ENCODE data around the gene VPS39. TPM values are rescaled to one million over a fixed set of nuclear protein-coding genes. Genes with fewer than 3 reads are reported as not detected.

VPS39 gene
- total and polyA plus RNA-seq, 2 of the 8 experiments (the other 6 are each of a cell fraction or from before 2014, with no cell fraction given): 34.4 to 36.6 TPM

- Histone ChIP-seq H2BK12ac (ENCODE audit: low read depth, low read length) (no peak overlapping the region), H3K27ac (ENCODE audit: low read depth, low read length) (no peak overlapping the region), H3K36me3 (ENCODE audit: control insufficient read depth in 2 of 4, insufficient read depth in 4 of 4, low read length in 3 of 4) (peaks cover 8 to 56% (median 30%) of the 10 kb centered on the region in 4 experiments; a peak in 7 of 8 replicates), H3K23ac (ENCODE audit: insufficient read length) (no peak overlapping the region), H4K5ac (ENCODE audit: insufficient read length, low read depth, low read length) (no peak overlapping the region), H4K91ac (replicated peaks; ENCODE audit: insufficient read length, low read length) (no peak overlapping the region), H3K18ac (ENCODE audit: extremely low read depth, low read length) (no peak overlapping the region), H2BK5ac (ENCODE audit: low read depth, low read length) (no peak overlapping the region), H3K4ac (replicated peaks; ENCODE audit: insufficient read length, low read depth, low read length) (no peak overlapping the region), H3K79me2 (ENCODE audit: control insufficient read depth in 1 of 2, insufficient read depth in 2 of 2, low read length in 2 of 2) (no peaks in the 10 kb centered on the region), H3K56ac (replicated peaks; ENCODE audit: insufficient read length, low read depth, low read length) (no peak overlapping the region), H3K27me3 (replicated peaks in 1 of 4; ENCODE audit: control insufficient read depth in 3 of 4, extremely low read depth in 1 of 4, insufficient read depth in 3 of 4, low read length in 3 of 4) (no peaks in the 10 kb centered on the region), H2BK20ac (ENCODE audit: low read length) (no peak overlapping the region), H3K23me2 (ENCODE audit: low read depth, low read length) (no peaks in the 10 kb centered on the region), H4K8ac (ENCODE audit: extremely low read depth, insufficient read depth, low read length) (no peak overlapping the region), H3K14ac (ENCODE audit: insufficient read length) (no peak overlapping the region), H3K4me1 (replicated peaks in 1 of 4; ENCODE audit: control insufficient read depth in 3 of 4, insufficient read depth in 4 of 4, low read length in 3 of 4) (no peaks in the 10 kb centered on the region), H3K4me2 (ENCODE audit: insufficient read depth in 1 of 2, low read depth in 2 of 2, low read length in 2 of 2) (no peak overlapping the region), H2AFZ (ENCODE audit: low read length) (no peak overlapping the region), H3K9ac (replicated peaks in 1 of 4; ENCODE audit: extremely low read depth in 1 of 4, low read depth in 3 of 4, low read length in 3 of 4) (no peak overlapping the region), H2AK5ac (ENCODE audit: low read depth, low read length) (no peak overlapping the region), H3K9me3 (ENCODE audit: insufficient read depth in 2 of 2, low read depth in 1 of 2, low read length in 1 of 2) (no peaks in the 10 kb centered on the region), H4K20me1 (replicated peaks in 1 of 2; ENCODE audit: control insufficient read depth in 1 of 2, insufficient read depth in 2 of 2, low read length in 2 of 2) (no peaks in the 10 kb centered on the region), H3K4me3 (ENCODE audit: extremely low read depth in 1 of 4, insufficient read depth in 2 of 4, low read depth in 3 of 4, low read length in 4 of 4) (no peak overlapping the region), H2BK15ac (ENCODE audit: low read length) (no peak overlapping the region), H2BK120ac (replicated peaks; ENCODE audit: low read depth, low read length) (no peak overlapping the region), H3K79me1 (ENCODE audit: low read depth, low read length) (no peaks in the 10 kb centered on the region)
- FAIRE-seq (no peak), DNase-seq (ENCODE audit: low read depth in 1 of 2, low spot score in 2 of 2) (no peak)
- 95% methylated on average over 4 of the region's 4 CpGs; no CpG with 5 or more reads in 1 of the 2 experiments for WGBS, 2 experiments (ENCODE audit: extremely low coverage in 1 of 2, insufficient coverage in 1 of 2, insufficient read length in 1 of 2, insufficient replicate concordance in 2 of 2, low coverage in 1 of 2, low lambda C conversion rate in 2 of 2, missing lambda C conversion rate in 1 of 2)
- ChIA-PET CTCF (ENCODE audit: partially characterized antibody) (interaction anchor here (0.6 to 1.2 kb wide), 4 partner anchors 8 to 245 kb away, joined by 3 to 4 read pairs (median 4); partner anchors contain the start of gene VPS39), POLR2A (ENCODE audit: partially characterized antibody) (interaction anchor here (0.7 to 1.2 kb wide), 2 partner anchors 8 to 13 kb away, joined by 3 read pairs; partner anchors contain the start of gene VPS39)
- TF ChIP-seq MAX (IDR thresholded peaks at IDR 0.05) (no peak), EGR1 (IDR thresholded peaks at IDR 0.05; ENCODE audit: borderline replicate concordance, low read depth, low read length) (no peak), GTF2F1 (IDR thresholded peaks at IDR 0.05; ENCODE audit: borderline replicate concordance, low read depth, low read length) (no peak), JUND (IDR thresholded peaks at IDR 0.05; ENCODE audit: low read length) (no peak), EZH2 (IDR thresholded peaks at IDR 0.05; ENCODE audit: low read depth, low read length, severe bottlenecking) (no peak), CHD1 (IDR thresholded peaks at IDR 0.05; ENCODE audit: low read depth, low read length) (no peak), ATF3 (IDR thresholded peaks at IDR 0.05; ENCODE audit: insufficient read depth, low read depth, low read length) (no peak), JUN (IDR thresholded peaks at IDR 0.05; ENCODE audit: low read depth, low read length) (no peak), RAD21 (IDR thresholded peaks at IDR 0.05 in 1 of 2, conservative IDR thresholded peaks at IDR 0.05 in 1 of 2; ENCODE audit: low read depth in 2 of 2, low read length in 2 of 2) (no peak; a peak in 1 of 4 replicates), NRF1 (IDR thresholded peaks at IDR 0.05; ENCODE audit: low read depth, low read length) (no peak), HDAC6 (IDR thresholded peaks at IDR 0.05; ENCODE audit: low read depth, low read length) (no peak)
These were observed 8.1 kb upstream of the VPS39 start for GRCh38 chr15:42215913-42216829.
